GM12873 (cell line): ENCODE results near the gene MGAT4B.

Source experiments
- CTCF ChIP-seq: IDR thresholded peaks from 2 replicates; pipeline ENCODE4 v1.5.1; 2012; ENCODE audit warnings: low read depth, mild to moderate bottlenecking, moderate library complexity, low read length, control low read depth; ENCODE audit not compliant: insufficient read depth; ENCODE audit errors: missing control alignments

The MGAT4B gene

GRCh38 chr5:179830818-179831468, 24.3 kb upstream of the MGAT4B start:
- TF ChIP-seq CTCF = no peak

GRCh38 chr5:179829732-179830435, 23.2 kb upstream of the MGAT4B start:
- no peak for TF ChIP-seq CTCF

- TF ChIP-seq CTCF = no peak
Measured at GRCh38 chr5:179828756-179829421, 22.2 kb upstream of the MGAT4B start.

- no peak for TF ChIP-seq CTCF
Measured at GRCh38 chr5:179827680-179828079, 21.0 kb upstream of the MGAT4B start.

GRCh38 chr5:179825655-179826182, 19.1 kb upstream of the MGAT4B start:
- TF ChIP-seq CTCF = no peak

GRCh38 chr5:179824745-179825112, 18.1 kb upstream of the MGAT4B start:
- no peak for TF ChIP-seq CTCF

- no peak for TF ChIP-seq CTCF
Measured at GRCh38 chr5:179823937-179824744, 17.5 kb upstream of the MGAT4B start.
